Measurements from ENCODE around the gene ATF4.

DNA sequence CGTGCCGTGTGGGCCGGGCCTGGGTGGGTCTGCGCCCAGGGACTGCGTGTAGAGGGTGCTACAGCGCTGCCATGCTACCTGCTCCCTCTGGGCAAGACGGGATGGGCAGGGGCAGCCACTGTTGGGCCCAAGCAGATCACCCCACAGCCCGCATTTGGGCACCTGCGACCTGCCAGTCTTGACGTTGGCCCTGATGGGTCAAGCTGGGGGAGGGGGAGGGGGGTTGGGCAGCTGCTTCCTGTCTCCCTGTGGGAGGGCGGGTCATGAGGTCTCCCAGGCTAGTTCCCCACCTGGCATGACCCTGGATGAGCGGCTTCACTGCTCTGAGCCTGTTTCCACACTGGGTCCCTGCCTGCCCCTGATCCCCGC is 15.0 kb downstream of the ATF4 start:
- TF ChIP-seq, protein P1, sequence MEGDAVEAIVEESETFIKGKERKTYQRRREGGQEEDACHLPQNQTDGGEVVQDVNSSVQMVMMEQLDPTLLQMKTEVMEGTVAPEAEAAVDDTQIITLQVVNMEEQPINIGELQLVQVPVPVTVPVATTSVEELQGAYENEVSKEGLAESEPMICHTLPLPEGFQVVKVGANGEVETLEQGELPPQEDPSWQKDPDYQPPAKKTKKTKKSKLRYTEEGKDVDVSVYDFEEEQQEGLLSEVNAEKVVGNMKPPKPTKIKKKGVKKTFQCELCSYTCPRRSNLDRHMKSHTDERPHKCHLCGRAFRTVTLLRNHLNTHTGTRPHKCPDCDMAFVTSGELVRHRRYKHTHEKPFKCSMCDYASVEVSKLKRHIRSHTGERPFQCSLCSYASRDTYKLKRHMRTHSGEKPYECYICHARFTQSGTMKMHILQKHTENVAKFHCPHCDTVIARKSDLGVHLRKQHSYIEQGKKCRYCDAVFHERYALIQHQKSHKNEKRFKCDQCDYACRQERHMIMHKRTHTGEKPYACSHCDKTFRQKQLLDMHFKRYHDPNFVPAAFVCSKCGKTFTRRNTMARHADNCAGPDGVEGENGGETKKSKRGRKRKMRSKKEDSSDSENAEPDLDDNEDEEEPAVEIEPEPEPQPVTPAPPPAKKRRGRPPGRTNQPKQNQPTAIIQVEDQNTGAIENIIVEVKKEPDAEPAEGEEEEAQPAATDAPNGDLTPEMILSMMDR (IDR thresholded peaks at IDR 0.05) = no peak
- no peak for TF ChIP-seq POLR2A (IDR thresholded peaks at IDR 0.05)

Measured in lower leg skin (tissue), 3 donors.